GM23338 (cell line): ENCODE results near the gene EPC1. TPM values are rescaled to one million over a fixed set of nuclear protein-coding genes. Genes with fewer than 3 reads are reported as not detected.
"Not testable (repeated sequence)": the region's sequence is repeated elsewhere in the genome, so short reads cannot be mapped to it uniquely, and the experiment has no call there.

Experiments
- ATAC-seq: fragments of 200-7000 bp; cut with Tn5 transposase; 3 replicates; pipeline ENCODE4 v1.9.1; 2020
- DNase-seq: peaks from one replicate; pipeline ENCODE4 v3.0.0-alpha.2; 2015; ENCODE audit warnings: low spot score
- H2AFZ ChIP-seq: fragments of 200-600 bp; sonication (generic); 2 replicates; pipeline ENCODE4 v1.8.0; 2016; ENCODE audit warnings: antibody characterized with exemption, mild to moderate bottlenecking, moderate library complexity
- H3F3A ChIP-seq: fragments of 200-600 bp; sonication (generic); replicated peaks from 2 replicates; pipeline ENCODE4 v1.8.0; 2017; ENCODE audit warnings: antibody characterized with exemption, mixed run types, low read depth
- H3K27ac ChIP-seq: fragments of 200-600 bp; sonication (generic); 2 replicates; pipeline ENCODE4 v1.6.1; 2016; ENCODE audit warnings: low read depth
- H3K27me3 ChIP-seq: fragments of 200-600 bp; sonication (generic); 2 replicates; pipeline ENCODE4 v1.8.0; 2016; ENCODE audit warnings: mild to moderate bottlenecking, mixed run types, moderate library complexity; ENCODE audit not compliant: insufficient read depth
- H3K36me3 ChIP-seq: fragments of 200-600 bp; sonication (generic); 2 replicates; pipeline ENCODE4 v1.8.0; 2016; ENCODE audit warnings: mild to moderate bottlenecking; ENCODE audit not compliant: insufficient read depth
- H3K4me1 ChIP-seq: fragments of 200-600 bp; sonication (generic); 2 replicates; pipeline ENCODE4 v1.8.0; 2016; ENCODE audit warnings: mild to moderate bottlenecking, moderate library complexity; ENCODE audit not compliant: insufficient read depth
- H3K4me2 ChIP-seq: fragments of 200-600 bp; sonication (generic); 2 replicates; pipeline ENCODE4 v1.7.1; 2017; ENCODE audit warnings: mixed run types
- H3K4me3 ChIP-seq: fragments of 200-600 bp; sonication (generic); 2 replicates; pipeline ENCODE4 v1.6.1; 2016; ENCODE audit warnings: mixed run types
- H3K79me2 ChIP-seq: fragments of 200-600 bp; sonication (generic); replicated peaks from 2 replicates; pipeline ENCODE4 v1.8.0; 2017; ENCODE audit warnings: mild to moderate bottlenecking; ENCODE audit not compliant: insufficient read depth
- H3K9me2 ChIP-seq: fragments of 200-600 bp; sonication (generic); 2 replicates; pipeline ENCODE4 v1.8.0; 2017; ENCODE audit not compliant: insufficient read depth
- H4K20me1 ChIP-seq: fragments of 200-600 bp; sonication (generic); replicated peaks from 2 replicates; pipeline ENCODE4 v1.8.0; 2017; ENCODE audit warnings: mild to moderate bottlenecking; ENCODE audit not compliant: insufficient read depth
- H3K27ac Mint-ChIP-seq: 2 replicates; pipeline ENCODE4 v1.8.0; 2020; ENCODE audit warnings: inconsistent platforms, mild to moderate bottlenecking, moderate library complexity, mixed read lengths
- H3K27me3 Mint-ChIP-seq: 3 replicates; pipeline ENCODE4 v1.8.0; 2022; ENCODE audit warnings: low read depth, mild to moderate bottlenecking, moderate library complexity, mixed read lengths, inconsistent platforms; ENCODE audit not compliant: insufficient read depth, poor library complexity
- H3K36me3 Mint-ChIP-seq: 3 replicates; pipeline ENCODE4 v1.8.0; 2021; ENCODE audit warnings: low read depth, mild to moderate bottlenecking, inconsistent platforms, moderate library complexity, mixed read lengths
- H3K4me1 Mint-ChIP-seq: 3 replicates; pipeline ENCODE4 v1.8.0; 2020; ENCODE audit warnings: mild to moderate bottlenecking, inconsistent platforms, mixed read lengths
- H3K4me3 Mint-ChIP-seq: 3 replicates; pipeline ENCODE4 v1.8.0; 2021; ENCODE audit warnings: moderate library complexity, mild to moderate bottlenecking, inconsistent platforms, mixed read lengths
- H3K9me3 Mint-ChIP-seq: 3 replicates; pipeline ENCODE4 v1.8.0; 2020; ENCODE audit warnings: moderate library complexity, mild to moderate bottlenecking, inconsistent platforms, mixed read lengths
- CREB1 ChIP-seq: fragments of 250-450 bp; sonication (Bioruptor Pico); IDR thresholded peaks from 2 replicates; pipeline ENCODE4 v1.5.0; 2020; ENCODE audit warnings: low read depth, mild to moderate bottlenecking, moderate library complexity
- EZH2phosphoT487 ChIP-seq: fragments of 200-600 bp; sonication (generic); IDR thresholded peaks from one replicate; pipeline ENCODE4 v1.8.1; 2018; ENCODE audit warnings: antibody characterized with exemption; ENCODE audit not compliant: unreplicated experiment
- JUNB ChIP-seq: IDR thresholded peaks from one replicate; pipeline ENCODE4 v1.6.1; 2016; ENCODE audit warnings: antibody characterized with exemption; ENCODE audit not compliant: unreplicated experiment
- STAT1 ChIP-seq: IDR thresholded peaks from one replicate; pipeline ENCODE4 v1.6.1; 2016; ENCODE audit warnings: antibody characterized with exemption; ENCODE audit not compliant: unreplicated experiment
- ZNF114 ChIP-seq: fragments of 250-450 bp; sonication (Bioruptor Pico); IDR thresholded peaks from 2 replicates; pipeline ENCODE4 v1.5.0; 2020; ENCODE audit warnings: mild to moderate bottlenecking, moderate library complexity
- ZNF331 ChIP-seq: fragments of 250-450 bp; sonication (Bioruptor Pico); IDR thresholded peaks from 2 replicates; pipeline ENCODE4 v1.5.0; 2020; ENCODE audit warnings: low read depth, mild to moderate bottlenecking, moderate library complexity
- polyA plus RNA-seq: library from polyadenylated mRNA; unstranded; fragments of >200 nt; fragmentation: Nextera tagmentation; extraction: Ambion mirVana; gene quantifications from 2 replicates; pipeline ENCODE4 v1.2.1, GENCODE V29; 2016
- total RNA-seq: library from RNA; depleted of rRNA; stranded (reverse); fragments of >200 nt; shearing (Covaris generic); gene quantifications from 2 replicates; pipeline ENCODE4 v1.2.3, GENCODE V29; 2014
- TF ChIP-seq, protein P1 (sequence below): IDR thresholded peaks from one replicate; pipeline ENCODE4 v1.6.1; 2018; ENCODE audit warnings: antibody characterized with exemption; ENCODE audit not compliant: unreplicated experiment
- TF ChIP-seq, protein P2 (sequence below): IDR thresholded peaks from 2 replicates; pipeline ENCODE4 v1.6.1; 2016; ENCODE audit warnings: antibody characterized with exemption
- TF ChIP-seq, protein P3 (sequence below), 2 experiments: fragments of 200-600 bp in 1 of 2; sonication (generic) in 1 of 2; conservative IDR thresholded peaks; 2 replicates each; pipeline versions ENCODE4 v1.5.1 to v1.6.1; 2016 to 2017; ENCODE audit warnings: antibody characterized with exemption in 2 of 2, low read depth in 2 of 2, mild to moderate bottlenecking in 2 of 2, moderate library complexity in 1 of 2

The EPC1 gene
- total and polyA plus RNA-seq, 2 experiments from 2014 or later: 24.1 to 25.9 TPM

DNA sequence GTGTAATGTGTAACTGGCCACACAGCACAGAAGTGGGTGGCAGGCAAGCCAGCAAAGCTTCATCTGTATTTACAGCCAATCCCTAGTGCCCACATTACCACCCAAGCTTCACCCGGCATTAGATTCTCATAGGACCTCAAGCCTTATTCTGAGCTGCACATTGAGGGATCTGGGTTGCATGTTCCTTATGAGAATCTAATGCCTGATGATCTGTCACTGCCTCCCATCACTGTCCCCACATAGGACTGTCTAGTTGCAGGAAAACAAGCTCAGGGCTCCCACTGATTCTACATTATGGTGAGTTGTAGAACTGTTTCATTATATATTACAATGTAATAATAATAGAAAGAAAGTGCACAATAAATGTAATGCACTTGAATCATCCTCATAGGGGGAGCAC, 7.7 kb upstream of the EPC1 start:
- H3K4me3 Mint-ChIP-seq, H3K4me1 Mint-ChIP-seq, H3K27ac Mint-ChIP-seq, H3F3A ChIP-seq, H3K9me3 Mint-ChIP-seq, H3K27me3 ChIP-seq, H3K9me2 ChIP-seq, H3K4me1 ChIP-seq, ATAC-seq, H3K4me2 ChIP-seq, H3K27me3 Mint-ChIP-seq, H2AFZ ChIP-seq, H3K4me3 ChIP-seq, H3K36me3 ChIP-seq, DNase-seq, H3K27ac ChIP-seq, H4K20me1 ChIP-seq: not testable (repeated sequence)
- H3K79me2 ChIP-seq: peaks cover 41% of the 10 kb centered on the region
- peaks cover 15% of the 10 kb centered on the region for H3K36me3 Mint-ChIP-seq

DNA sequence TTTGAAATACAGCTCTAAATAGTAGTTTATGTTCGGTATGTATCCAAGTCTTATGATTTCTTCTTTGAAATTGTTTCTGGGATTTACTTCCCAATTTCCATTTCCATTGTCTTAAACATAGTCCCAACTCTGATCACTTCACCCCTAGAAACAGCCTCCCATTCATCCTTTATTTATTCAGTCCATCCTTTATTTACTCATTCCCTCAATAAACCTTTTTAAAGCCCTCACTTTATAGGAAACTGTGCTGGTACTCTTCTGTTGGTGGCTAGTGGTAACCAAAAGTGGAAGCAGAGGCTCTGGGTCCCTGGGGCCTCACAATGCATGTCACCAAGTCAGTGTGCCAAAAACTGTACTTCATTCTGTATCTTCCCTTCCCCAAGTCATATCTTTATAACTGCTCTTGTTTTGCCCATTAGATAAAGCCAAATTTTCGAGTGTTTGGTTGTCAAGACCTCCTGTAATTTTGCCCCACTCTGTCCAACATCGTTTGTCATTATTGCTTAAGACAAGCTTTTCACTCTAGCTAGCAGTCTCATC, 3.9 kb upstream of the EPC1 start:
- DNase-seq: no peak
- no peaks in the 10 kb centered on the region for H3K27me3 ChIP-seq
- Mint-ChIP-seq H3K9me3 (peaks cover 7% of the 10 kb centered on the region; the same call in 2 of the 3 replicates), H3K36me3 (peaks cover 12% of the 10 kb centered on the region), H3K27ac (no peak overlapping the region), H3K27me3 (peaks cover 9% of the 10 kb centered on the region), H3K4me3 (no peak overlapping the region), H3K4me1 (peaks cover 24% of the 10 kb centered on the region)
- no peaks in the 10 kb centered on the region for H3K9me2 ChIP-seq
- no peaks in the 10 kb centered on the region for H3F3A ChIP-seq
- no peak overlapping the region for H3K27ac ChIP-seq
- no peaks in the 10 kb centered on the region for H4K20me1 ChIP-seq
- H3K79me2 ChIP-seq: peaks cover 22% of the 10 kb centered on the region
- no peaks in the 10 kb centered on the region; the same call in 1 of the 2 replicates for H3K36me3 ChIP-seq
- ATAC-seq: no peak
- H3K4me2 ChIP-seq: no peak overlapping the region
- H2AFZ ChIP-seq: no peak overlapping the region
- H3K4me3 ChIP-seq: no peak overlapping the region
- H3K4me1 ChIP-seq: peaks cover 21% of the 10 kb centered on the region
- TF ChIP-seq, protein P1, sequence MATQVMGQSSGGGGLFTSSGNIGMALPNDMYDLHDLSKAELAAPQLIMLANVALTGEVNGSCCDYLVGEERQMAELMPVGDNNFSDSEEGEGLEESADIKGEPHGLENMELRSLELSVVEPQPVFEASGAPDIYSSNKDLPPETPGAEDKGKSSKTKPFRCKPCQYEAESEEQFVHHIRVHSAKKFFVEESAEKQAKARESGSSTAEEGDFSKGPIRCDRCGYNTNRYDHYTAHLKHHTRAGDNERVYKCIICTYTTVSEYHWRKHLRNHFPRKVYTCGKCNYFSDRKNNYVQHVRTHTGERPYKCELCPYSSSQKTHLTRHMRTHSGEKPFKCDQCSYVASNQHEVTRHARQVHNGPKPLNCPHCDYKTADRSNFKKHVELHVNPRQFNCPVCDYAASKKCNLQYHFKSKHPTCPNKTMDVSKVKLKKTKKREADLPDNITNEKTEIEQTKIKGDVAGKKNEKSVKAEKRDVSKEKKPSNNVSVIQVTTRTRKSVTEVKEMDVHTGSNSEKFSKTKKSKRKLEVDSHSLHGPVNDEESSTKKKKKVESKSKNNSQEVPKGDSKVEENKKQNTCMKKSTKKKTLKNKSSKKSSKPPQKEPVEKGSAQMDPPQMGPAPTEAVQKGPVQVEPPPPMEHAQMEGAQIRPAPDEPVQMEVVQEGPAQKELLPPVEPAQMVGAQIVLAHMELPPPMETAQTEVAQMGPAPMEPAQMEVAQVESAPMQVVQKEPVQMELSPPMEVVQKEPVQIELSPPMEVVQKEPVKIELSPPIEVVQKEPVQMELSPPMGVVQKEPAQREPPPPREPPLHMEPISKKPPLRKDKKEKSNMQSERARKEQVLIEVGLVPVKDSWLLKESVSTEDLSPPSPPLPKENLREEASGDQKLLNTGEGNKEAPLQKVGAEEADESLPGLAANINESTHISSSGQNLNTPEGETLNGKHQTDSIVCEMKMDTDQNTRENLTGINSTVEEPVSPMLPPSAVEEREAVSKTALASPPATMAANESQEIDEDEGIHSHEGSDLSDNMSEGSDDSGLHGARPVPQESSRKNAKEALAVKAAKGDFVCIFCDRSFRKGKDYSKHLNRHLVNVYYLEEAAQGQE: no peak
- TF ChIP-seq, protein P2, sequence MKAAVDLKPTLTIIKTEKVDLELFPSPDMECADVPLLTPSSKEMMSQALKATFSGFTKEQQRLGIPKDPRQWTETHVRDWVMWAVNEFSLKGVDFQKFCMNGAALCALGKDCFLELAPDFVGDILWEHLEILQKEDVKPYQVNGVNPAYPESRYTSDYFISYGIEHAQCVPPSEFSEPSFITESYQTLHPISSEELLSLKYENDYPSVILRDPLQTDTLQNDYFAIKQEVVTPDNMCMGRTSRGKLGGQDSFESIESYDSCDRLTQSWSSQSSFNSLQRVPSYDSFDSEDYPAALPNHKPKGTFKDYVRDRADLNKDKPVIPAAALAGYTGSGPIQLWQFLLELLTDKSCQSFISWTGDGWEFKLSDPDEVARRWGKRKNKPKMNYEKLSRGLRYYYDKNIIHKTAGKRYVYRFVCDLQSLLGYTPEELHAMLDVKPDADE: no peak
- TF ChIP-seq STAT1: no peak
- TF ChIP-seq, protein P3, sequence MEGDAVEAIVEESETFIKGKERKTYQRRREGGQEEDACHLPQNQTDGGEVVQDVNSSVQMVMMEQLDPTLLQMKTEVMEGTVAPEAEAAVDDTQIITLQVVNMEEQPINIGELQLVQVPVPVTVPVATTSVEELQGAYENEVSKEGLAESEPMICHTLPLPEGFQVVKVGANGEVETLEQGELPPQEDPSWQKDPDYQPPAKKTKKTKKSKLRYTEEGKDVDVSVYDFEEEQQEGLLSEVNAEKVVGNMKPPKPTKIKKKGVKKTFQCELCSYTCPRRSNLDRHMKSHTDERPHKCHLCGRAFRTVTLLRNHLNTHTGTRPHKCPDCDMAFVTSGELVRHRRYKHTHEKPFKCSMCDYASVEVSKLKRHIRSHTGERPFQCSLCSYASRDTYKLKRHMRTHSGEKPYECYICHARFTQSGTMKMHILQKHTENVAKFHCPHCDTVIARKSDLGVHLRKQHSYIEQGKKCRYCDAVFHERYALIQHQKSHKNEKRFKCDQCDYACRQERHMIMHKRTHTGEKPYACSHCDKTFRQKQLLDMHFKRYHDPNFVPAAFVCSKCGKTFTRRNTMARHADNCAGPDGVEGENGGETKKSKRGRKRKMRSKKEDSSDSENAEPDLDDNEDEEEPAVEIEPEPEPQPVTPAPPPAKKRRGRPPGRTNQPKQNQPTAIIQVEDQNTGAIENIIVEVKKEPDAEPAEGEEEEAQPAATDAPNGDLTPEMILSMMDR (conservative IDR thresholded peaks at IDR 0.05; ENCODE audit: low read depth in 2 of 2): no peak
- no peak for TF ChIP-seq EZH2phosphoT487
- no peak for TF ChIP-seq JUNB
- TF ChIP-seq CREB1 (CRISPR knock-in tag): no peak
- TF ChIP-seq ZNF114 (CRISPR knock-in tag): no peak
- no peak for TF ChIP-seq ZNF331 (CRISPR knock-in tag)
